HG03442 (cell line): Measurements from ENCODE around the gene CCNT1.
"Not testable (repeated sequence)": the region's sequence is repeated elsewhere in the genome, so short reads cannot be mapped to it uniquely, and the experiment has no call there.

ENCODE experiments used
- ATAC-seq: cut with Tn5 transposase; IDR thresholded peaks from one replicate; pipeline ENCODE4 v1.9.1; 2021; ENCODE audit warnings: mild to moderate bottlenecking, moderate library complexity; ENCODE audit not compliant: unreplicated experiment

CCNT1 gene

GRCh38 chr12:48716493-48717251 lies at the start of gene CCNT1:
CCNT1 (minus strand) TSS chr12:48716707; CDS start chr12:48716675, 32 bp downstream.
- peak; percentile 96 for ATAC-seq

GRCh38 chr12:48765753-48766162 lies 49.3 kb upstream of the CCNT1 start:
- ATAC-seq: no peak

- ATAC-seq: no peak
Measured at GRCh38 chr12:48764521-48764920, 48.0 kb upstream of the CCNT1 start.

GRCh38 chr12:48758737-48759136 lies 42.2 kb upstream of the CCNT1 start:
- no peak for ATAC-seq

GRCh38 chr12:48758186-48758585 lies 41.7 kb upstream of the CCNT1 start:
- no peak for ATAC-seq

GRCh38 chr12:48750769-48751356 lies 34.4 kb upstream of the CCNT1 start:
- no peak for ATAC-seq

GRCh38 chr12:48750215-48750614 lies 33.7 kb upstream of the CCNT1 start:
- no peak for ATAC-seq

- ATAC-seq: no peak
Measured at GRCh38 chr12:48744251-48745008, 27.9 kb upstream of the CCNT1 start.

GRCh38 chr12:48739618-48740269 lies 23.2 kb upstream of the CCNT1 start:
- ATAC-seq: no peak

- no peak for ATAC-seq
Measured at GRCh38 chr12:48736456-48736855, 19.9 kb upstream of the CCNT1 start.

- no peak for ATAC-seq
Measured at GRCh38 chr12:48728807-48729206, 12.3 kb upstream of the CCNT1 start.

- ATAC-seq: not testable (repeated sequence)
Measured at GRCh38 chr12:48720737-48721136, 4.2 kb upstream of the CCNT1 start.

GRCh38 chr12:48720171-48720570 lies 3.7 kb upstream of the CCNT1 start:
- not testable (repeated sequence) for ATAC-seq

- ATAC-seq: not testable (repeated sequence)
Measured at GRCh38 chr12:48719002-48719401, 2.5 kb upstream of the CCNT1 start.

- ATAC-seq: no peak
Measured at GRCh38 chr12:48717252-48717695, 767 bp upstream of the CCNT1 start.

GRCh38 chr12:48716168-48716492 lies 377 bp downstream of the CCNT1 start:
- ATAC-seq: no peak

- no peak for ATAC-seq
Measured at GRCh38 chr12:48712209-48712608, 4.3 kb downstream of the CCNT1 start.

GRCh38 chr12:48698822-48699221 lies 17.7 kb downstream of the CCNT1 start:
- not testable (repeated sequence) for ATAC-seq

- ATAC-seq: no peak
Measured at GRCh38 chr12:48696626-48697025, 19.9 kb downstream of the CCNT1 start.

GRCh38 chr12:48695859-48696258 lies 20.6 kb downstream of the CCNT1 start:
- ATAC-seq: no peak

GRCh38 chr12:48694038-48694437 lies 22.5 kb downstream of the CCNT1 start:
- ATAC-seq: no peak
